22Rv1 (cell line): ENCODE results near the gene PPM1M.

ENCODE experiments used
- H3K27ac ChIP-seq: fragments of 450-650 bp; 2 replicates; pipeline ENCODE4 v1.5.1; 2017
- ZFX ChIP-seq: fragments of 450-650 bp; IDR thresholded peaks from 2 replicates; pipeline ENCODE4 v1.6.1; 2017; ENCODE audit warnings: antibody characterized with exemption, borderline replicate concordance
- TF ChIP-seq, protein P1 (sequence below): fragments of 450-650 bp; IDR thresholded peaks from 2 replicates; pipeline ENCODE4 v1.5.1; 2017; ENCODE audit warnings: mild to moderate bottlenecking

Gene PPM1M

DNA sequence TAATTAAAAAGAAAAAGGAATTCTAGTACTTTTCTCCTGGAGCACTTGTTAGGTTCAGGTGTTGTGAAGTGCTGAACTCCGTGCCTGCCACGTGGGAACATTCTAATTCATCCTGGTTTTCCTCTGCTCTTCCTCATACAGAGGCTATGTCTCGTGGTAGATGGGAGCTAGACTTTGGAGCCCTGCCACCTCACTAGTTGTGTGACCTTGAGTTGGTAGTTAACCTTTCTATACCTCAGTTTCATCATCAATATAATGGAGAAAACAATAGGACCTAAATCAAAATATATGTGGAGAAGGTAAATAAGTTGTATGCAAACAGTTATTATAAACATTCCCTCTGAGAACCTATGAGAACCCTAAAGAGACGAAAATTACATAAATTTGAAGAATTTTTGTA is 37.0 kb upstream of the PPM1M start:
- TF ChIP-seq, protein P1, sequence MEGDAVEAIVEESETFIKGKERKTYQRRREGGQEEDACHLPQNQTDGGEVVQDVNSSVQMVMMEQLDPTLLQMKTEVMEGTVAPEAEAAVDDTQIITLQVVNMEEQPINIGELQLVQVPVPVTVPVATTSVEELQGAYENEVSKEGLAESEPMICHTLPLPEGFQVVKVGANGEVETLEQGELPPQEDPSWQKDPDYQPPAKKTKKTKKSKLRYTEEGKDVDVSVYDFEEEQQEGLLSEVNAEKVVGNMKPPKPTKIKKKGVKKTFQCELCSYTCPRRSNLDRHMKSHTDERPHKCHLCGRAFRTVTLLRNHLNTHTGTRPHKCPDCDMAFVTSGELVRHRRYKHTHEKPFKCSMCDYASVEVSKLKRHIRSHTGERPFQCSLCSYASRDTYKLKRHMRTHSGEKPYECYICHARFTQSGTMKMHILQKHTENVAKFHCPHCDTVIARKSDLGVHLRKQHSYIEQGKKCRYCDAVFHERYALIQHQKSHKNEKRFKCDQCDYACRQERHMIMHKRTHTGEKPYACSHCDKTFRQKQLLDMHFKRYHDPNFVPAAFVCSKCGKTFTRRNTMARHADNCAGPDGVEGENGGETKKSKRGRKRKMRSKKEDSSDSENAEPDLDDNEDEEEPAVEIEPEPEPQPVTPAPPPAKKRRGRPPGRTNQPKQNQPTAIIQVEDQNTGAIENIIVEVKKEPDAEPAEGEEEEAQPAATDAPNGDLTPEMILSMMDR, result no peak
- no peak for TF ChIP-seq ZFX
- H3K27ac ChIP-seq, result no peak overlapping the region

DNA sequence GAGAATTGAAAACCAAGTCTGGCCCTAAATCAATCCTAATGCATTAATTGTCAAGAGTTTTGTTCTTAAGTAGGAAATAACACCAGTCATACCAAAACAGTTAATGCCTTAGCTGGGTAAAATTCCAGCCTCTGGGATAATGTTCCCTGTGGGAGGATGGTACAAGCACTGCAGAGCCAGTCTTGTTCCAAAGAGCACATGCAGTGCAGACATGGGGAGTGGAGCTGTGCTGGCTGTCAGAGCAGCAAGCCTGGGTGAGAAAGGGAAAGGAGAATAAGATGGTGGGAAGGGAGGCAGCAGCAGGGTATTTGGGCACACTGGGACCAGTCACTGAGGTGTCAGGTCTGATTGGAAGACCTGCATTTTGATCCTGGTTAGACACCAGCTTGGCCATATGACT is 35.5 kb upstream of the PPM1M start:
- no peak for TF ChIP-seq ZFX
- TF ChIP-seq, protein P1, result no peak
- peak overlapping the region; percentile 15; the same call in 1 of the 2 replicates for H3K27ac ChIP-seq

DNA sequence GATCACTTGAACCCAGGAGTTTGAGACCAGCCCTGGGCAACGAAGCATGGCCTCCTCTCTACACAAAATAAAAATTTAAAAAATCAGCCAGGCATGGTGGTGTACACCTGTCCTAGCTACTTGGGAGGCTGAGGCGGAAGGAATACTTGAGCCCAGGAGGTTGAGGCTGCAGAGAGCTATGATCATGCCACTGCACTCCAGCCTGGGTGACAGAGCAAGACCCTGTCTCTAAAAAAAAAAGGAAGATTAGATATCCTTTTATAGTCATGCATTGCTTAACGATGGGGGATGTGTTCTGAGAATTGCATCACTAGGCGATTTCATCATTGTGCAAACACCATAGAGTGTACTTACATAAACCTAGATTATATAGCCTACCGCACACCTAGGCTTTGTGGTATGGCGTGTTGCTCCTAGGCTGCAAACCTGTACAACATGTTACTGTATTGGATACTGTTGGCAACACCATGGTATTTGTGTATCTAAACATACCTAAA is 35.0 kb upstream of the PPM1M start:
- peak overlapping the region; percentile 15; the same call in 1 of the 2 replicates for H3K27ac ChIP-seq
- no peak for TF ChIP-seq ZFX
- TF ChIP-seq, protein P1, result no peak

DNA sequence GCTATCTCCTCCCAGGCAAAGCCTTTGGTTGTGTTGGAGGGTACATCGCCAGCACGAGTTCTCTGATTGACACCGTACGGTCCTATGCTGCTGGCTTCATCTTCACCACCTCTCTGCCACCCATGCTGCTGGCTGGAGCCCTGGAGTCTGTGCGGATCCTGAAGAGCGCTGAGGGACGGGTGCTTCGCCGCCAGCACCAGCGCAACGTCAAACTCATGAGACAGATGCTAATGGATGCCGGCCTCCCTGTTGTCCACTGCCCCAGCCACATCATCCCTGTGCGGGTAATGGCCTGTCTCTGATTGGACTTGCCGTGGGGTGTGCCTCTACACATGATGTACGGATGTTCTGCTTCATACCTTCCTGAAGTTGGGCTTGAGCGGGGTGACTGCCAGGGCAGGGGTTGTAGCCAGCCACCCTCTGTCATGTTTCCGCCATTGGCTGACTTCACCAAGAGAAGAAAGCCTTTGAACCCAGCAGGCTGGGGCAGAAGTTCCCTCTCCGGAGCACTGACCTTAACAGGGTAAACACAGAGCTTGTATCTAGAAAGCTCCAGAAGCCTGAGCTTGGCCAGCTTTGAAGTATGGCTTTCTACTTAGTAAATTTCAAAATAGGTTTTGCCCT is 34.2 kb upstream of the PPM1M start:
- H3K27ac ChIP-seq, result no peak overlapping the region
- no peak for TF ChIP-seq ZFX
- TF ChIP-seq, protein P1, result no peak

DNA sequence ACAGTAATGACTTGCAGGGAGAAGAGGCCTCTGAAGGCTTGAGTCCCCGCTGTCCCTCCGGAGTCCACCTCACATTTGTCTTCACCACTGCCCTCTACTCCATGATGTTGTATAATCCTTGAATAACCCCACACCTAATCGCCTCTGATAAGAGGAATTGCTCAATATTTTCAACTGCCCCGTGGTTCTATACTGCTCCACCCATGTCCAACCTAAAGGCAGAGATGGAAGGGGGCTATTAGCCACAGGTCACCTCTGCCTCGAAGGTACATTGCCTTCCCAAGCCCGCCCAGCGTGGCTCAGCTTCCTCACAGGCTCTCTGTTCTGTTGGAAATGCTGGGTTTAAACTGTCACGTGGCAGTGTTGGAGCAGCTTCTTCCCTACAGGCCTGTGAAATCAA is 32.6 kb upstream of the PPM1M start:
- TF ChIP-seq ZFX, result no peak
- TF ChIP-seq, protein P1, result no peak
- H3K27ac ChIP-seq, result no peak overlapping the region

DNA sequence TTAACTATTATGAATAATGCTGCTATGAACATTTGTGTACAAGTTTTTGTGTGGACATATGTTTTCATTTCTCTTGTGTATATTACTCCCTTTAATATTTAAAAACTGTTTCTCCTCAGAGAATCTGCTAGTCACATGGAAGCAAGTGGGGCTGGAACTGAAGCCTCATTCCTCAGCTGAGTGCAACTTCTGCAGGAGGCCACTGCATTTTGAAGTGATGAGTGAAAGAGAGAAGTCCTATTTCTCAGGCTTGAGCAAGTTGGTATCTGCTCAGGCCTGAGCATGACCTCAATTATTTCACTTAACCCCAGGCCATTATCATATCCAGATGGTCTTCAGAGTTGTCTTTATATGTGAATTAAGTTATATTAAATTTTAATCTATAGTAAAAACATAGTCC is 31.7 kb upstream of the PPM1M start:
- TF ChIP-seq, protein P1, result no peak
- TF ChIP-seq ZFX, result no peak
- H3K27ac ChIP-seq, result no peak overlapping the region

DNA sequence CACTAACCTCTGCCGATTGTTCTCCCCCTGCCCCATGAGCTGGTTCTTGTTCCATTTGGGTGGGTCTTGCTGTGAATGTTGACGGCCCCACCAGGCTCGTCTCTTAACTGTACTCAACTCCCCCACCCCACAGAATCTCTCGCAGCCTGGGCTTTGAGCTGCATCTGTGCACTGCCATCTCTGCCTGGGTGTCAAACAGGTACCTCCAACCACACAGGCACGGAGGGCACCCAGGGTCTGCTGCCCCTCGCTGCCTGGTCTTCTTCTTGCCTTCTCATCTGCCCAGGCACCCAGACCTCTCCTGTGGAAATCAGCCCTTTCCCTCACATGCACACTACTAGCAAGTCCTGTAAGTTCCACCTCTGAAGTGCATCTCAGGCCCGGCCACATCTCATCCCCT is 30.2 kb upstream of the PPM1M start:
- H3K27ac ChIP-seq, result no peak overlapping the region
- TF ChIP-seq, protein P1, result no peak
- TF ChIP-seq ZFX, result no peak
